ENCODE measurements around the gene LGR5. TPM values are rescaled to one million over a fixed set of nuclear protein-coding genes. Genes with fewer than 3 reads are reported as not detected.

LGR5 gene
- total RNA-seq, 4 donors from 2014 or later = 0.97 to 5.5 (median 2.9) TPM

GRCh38 chr12:71504476-71504875, 64.9 kb downstream of the LGR5 start:
- H3K27ac ChIP-seq = no peak overlapping the region
- H3K36me3 ChIP-seq = no peaks in the 10 kb centered on the region
- H3K4me1 ChIP-seq = no peaks in the 10 kb centered on the region
- no peak for TF ChIP-seq POLR2AphosphoS5 (IDR thresholded peaks at IDR 0.05)
- TF ChIP-seq EP300 (IDR thresholded peaks at IDR 0.05) = no peak
- no peak for TF ChIP-seq POLR2A (IDR thresholded peaks at IDR 0.05)
- no peak for TF ChIP-seq CTCF (IDR thresholded peaks at IDR 0.05)
- H3K9me3 ChIP-seq = no peaks in the 10 kb centered on the region
- no peak overlapping the region for H3K4me3 ChIP-seq
- H3K27me3 ChIP-seq = no peaks in the 10 kb centered on the region
- DNase-seq (ENCODE audit: low spot score in 2 of 2) = peak in 1 of 2 donors; percentile 62
- 53% methylated on average over 3 of the region's 3 CpGs for WGBS

GRCh38 chr12:71509705-71510104, 70.1 kb downstream of the LGR5 start:
- WGBS = 75% methylated on average over 3 of the region's 3 CpGs
- no peak overlapping the region for H3K27ac ChIP-seq
- no peak for DNase-seq (ENCODE audit: low spot score in 2 of 2)
- no peaks in the 10 kb centered on the region for H3K36me3 ChIP-seq
- H3K4me3 ChIP-seq = no peak overlapping the region
- TF ChIP-seq POLR2A (IDR thresholded peaks at IDR 0.05) (no peak), POLR2AphosphoS5 (IDR thresholded peaks at IDR 0.05) (no peak), CTCF (IDR thresholded peaks at IDR 0.05) (no peak), EP300 (IDR thresholded peaks at IDR 0.05) (no peak)
- H3K27me3 ChIP-seq = no peaks in the 10 kb centered on the region
- no peaks in the 10 kb centered on the region for H3K4me1 ChIP-seq
- no peaks in the 10 kb centered on the region for H3K9me3 ChIP-seq

- Histone ChIP-seq H3K9me3 (no peaks in the 10 kb centered on the region), H3K27me3 (no peaks in the 10 kb centered on the region), H3K27ac (no peak overlapping the region), H3K4me3 (no peak overlapping the region), H3K36me3 (no peaks in the 10 kb centered on the region), H3K4me1 (no peaks in the 10 kb centered on the region)
- 81% methylated on average over 2 of the region's 2 CpGs for WGBS
- DNase-seq (ENCODE audit: low spot score in 2 of 2) = no peak
- TF ChIP-seq EP300 (IDR thresholded peaks at IDR 0.05) (no peak), POLR2AphosphoS5 (IDR thresholded peaks at IDR 0.05) (no peak), CTCF (IDR thresholded peaks at IDR 0.05) (no peak)
Measured at GRCh38 chr12:71517145-71517846, 77.7 kb downstream of the LGR5 start.

GRCh38 chr12:71521125-71521524, 81.5 kb downstream of the LGR5 start:
- Histone ChIP-seq H3K27me3 (no peaks in the 10 kb centered on the region), H3K27ac (no peak overlapping the region), H3K36me3 (no peaks in the 10 kb centered on the region), H3K9me3 (no peaks in the 10 kb centered on the region), H3K4me3 (no peak overlapping the region), H3K4me1 (no peaks in the 10 kb centered on the region)
- 86% methylated on average over 4 of the region's 4 CpGs for WGBS
- no peak for TF ChIP-seq EP300 (IDR thresholded peaks at IDR 0.05)
- TF ChIP-seq POLR2AphosphoS5 (IDR thresholded peaks at IDR 0.05) = no peak
- TF ChIP-seq POLR2A (IDR thresholded peaks at IDR 0.05) = no peak
- no peak for TF ChIP-seq CTCF (IDR thresholded peaks at IDR 0.05)
- no peak for DNase-seq (ENCODE audit: low spot score in 2 of 2)

GRCh38 chr12:71524626-71525025, 85.0 kb downstream of the LGR5 start:
- Histone ChIP-seq H3K9me3 (no peaks in the 10 kb centered on the region), H3K4me1 (no peaks in the 10 kb centered on the region), H3K4me3 (no peak overlapping the region), H3K36me3 (no peaks in the 10 kb centered on the region), H3K27ac (no peak overlapping the region), H3K27me3 (no peaks in the 10 kb centered on the region)
- TF ChIP-seq POLR2AphosphoS5 (IDR thresholded peaks at IDR 0.05) (no peak), POLR2A (IDR thresholded peaks at IDR 0.05) (no peak)
- WGBS = 31% methylated on average over 2 of the region's 2 CpGs
- no peak for DNase-seq (ENCODE audit: low spot score in 2 of 2)

GRCh38 chr12:71533703-71534102, 94.1 kb downstream of the LGR5 start:
- Histone ChIP-seq H3K4me3 (no peak overlapping the region), H3K27ac (no peak overlapping the region), H3K27me3 (no peaks in the 10 kb centered on the region), H3K9me3 (no peaks in the 10 kb centered on the region), H3K36me3 (no peaks in the 10 kb centered on the region), H3K4me1 (no peaks in the 10 kb centered on the region)
- DNase-seq (ENCODE audit: low spot score in 2 of 2) = no peak
- TF ChIP-seq POLR2AphosphoS5 (IDR thresholded peaks at IDR 0.05) (no peak), POLR2A (IDR thresholded peaks at IDR 0.05) (no peak), CTCF (IDR thresholded peaks at IDR 0.05) (no peak), EP300 (IDR thresholded peaks at IDR 0.05) (no peak)
- WGBS = 48% methylated on average over 2 of the region's 2 CpGs
